ENCODE results near the gene LPCAT2.

The LPCAT2 gene

DNA sequence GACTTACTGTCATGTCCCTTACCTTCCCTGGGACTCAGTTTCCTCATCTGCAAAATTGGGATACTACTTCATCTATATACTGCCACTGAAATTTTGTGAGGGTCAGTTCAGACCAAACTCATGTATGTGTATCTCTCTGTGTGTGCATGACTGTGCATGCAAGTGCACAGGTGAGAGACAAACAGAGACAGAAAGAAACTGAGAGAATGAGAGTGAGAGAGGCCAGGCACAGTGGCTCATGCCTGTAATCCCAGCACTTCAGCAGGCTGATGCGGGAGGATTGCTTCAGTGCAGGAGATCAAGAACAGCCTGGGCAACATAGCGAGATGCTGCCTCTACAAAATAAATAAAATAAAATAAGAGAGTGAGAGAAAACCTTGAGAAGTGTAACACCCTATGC is 114.8 kb downstream of the LPCAT2 start:
- DNase-seq (ENCODE audit: extremely low read depth, low read depth), result no peak
- TF ChIP-seq, protein P1, sequence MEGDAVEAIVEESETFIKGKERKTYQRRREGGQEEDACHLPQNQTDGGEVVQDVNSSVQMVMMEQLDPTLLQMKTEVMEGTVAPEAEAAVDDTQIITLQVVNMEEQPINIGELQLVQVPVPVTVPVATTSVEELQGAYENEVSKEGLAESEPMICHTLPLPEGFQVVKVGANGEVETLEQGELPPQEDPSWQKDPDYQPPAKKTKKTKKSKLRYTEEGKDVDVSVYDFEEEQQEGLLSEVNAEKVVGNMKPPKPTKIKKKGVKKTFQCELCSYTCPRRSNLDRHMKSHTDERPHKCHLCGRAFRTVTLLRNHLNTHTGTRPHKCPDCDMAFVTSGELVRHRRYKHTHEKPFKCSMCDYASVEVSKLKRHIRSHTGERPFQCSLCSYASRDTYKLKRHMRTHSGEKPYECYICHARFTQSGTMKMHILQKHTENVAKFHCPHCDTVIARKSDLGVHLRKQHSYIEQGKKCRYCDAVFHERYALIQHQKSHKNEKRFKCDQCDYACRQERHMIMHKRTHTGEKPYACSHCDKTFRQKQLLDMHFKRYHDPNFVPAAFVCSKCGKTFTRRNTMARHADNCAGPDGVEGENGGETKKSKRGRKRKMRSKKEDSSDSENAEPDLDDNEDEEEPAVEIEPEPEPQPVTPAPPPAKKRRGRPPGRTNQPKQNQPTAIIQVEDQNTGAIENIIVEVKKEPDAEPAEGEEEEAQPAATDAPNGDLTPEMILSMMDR (IDR thresholded peaks at IDR 0.05; ENCODE audit: low read depth, low read length, missing control alignments), result no peak
- no peak overlapping the region for H3K4me3 ChIP-seq (replicated peaks; ENCODE audit: low read depth, low read length)

DNA sequence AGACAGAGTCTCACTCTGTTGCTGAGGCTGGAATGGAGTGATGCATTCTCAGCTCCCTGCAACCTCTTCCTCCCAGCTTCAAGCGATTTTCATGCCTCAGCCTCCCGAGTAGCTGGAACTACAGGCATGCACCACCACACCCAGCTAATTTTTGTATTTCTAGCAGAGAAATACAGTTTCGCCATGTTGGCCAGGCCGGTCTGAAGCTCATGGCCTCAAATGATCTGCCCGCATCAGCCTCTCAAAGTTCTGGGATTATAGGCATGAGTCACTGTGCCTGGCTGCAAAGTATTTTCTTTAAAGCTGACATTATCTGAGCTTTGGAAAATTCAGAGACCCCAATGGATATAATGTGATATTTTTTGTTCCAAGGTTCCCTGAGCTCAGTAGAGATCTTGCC is 115.8 kb downstream of the LPCAT2 start:
- TF ChIP-seq, protein P1 (IDR thresholded peaks at IDR 0.05; ENCODE audit: low read depth, low read length, missing control alignments), result no peak
- no peak for DNase-seq (ENCODE audit: extremely low read depth, low read depth)
- no peak overlapping the region for H3K4me3 ChIP-seq (replicated peaks; ENCODE audit: low read depth, low read length)

DNA sequence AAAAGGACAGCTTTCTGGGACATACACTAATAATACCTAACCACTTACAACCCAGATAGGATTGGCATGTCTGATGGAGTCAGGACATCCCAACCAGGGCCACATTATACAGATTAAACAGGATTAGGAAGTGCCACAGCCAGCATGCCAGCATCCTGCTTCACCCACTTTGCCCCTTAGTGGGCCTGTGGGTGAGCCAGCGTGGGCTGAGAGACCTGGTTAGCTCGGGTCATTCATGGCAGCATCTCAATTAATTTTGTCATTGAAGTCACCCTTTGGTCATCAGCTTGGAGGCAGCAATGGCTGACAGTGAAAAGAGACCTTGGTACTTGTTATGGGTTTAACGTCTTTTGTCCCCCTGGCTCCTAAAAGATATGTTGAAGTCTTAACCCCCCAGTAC is 117.0 kb downstream of the LPCAT2 start:
- no peak overlapping the region for H3K4me3 ChIP-seq (replicated peaks; ENCODE audit: low read depth, low read length)
- no peak for DNase-seq (ENCODE audit: extremely low read depth, low read depth)
- TF ChIP-seq, protein P1 (IDR thresholded peaks at IDR 0.05; ENCODE audit: low read depth, low read length, missing control alignments), result no peak

DNA sequence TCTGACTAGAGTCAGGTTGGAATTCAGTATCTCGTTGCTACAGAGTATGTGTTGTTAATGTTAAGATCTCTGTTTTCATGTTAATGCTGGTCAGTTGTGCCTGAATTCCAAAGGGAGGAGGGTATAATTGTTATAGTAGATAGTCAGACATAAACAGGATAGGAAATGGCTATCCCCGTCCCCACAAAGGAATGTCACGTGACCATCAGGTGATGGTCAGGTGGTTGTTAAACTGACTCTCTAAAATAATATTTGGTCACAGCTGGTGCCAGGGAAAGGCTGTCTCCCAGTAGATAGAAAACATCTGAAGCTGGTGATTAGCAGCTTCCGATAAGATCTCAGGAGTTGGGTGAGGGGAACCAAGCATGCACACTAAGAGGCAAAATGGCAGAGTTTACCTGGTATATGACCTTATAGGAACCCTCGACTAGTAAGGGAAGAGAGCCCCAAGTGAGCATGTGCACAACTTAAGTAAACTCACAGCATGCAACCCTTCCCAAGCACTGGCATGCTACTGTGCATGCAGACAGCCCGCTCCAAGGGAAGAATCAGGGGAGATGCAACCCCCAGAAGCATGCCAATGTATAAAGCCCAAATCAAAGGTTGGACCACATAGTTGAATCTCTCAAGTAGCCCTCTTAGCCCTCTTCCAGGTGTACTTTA is 119.6 kb downstream of the LPCAT2 start:
- TF ChIP-seq, protein P1 (IDR thresholded peaks at IDR 0.05; ENCODE audit: low read depth, low read length, missing control alignments), result no peak
- no peak overlapping the region for H3K4me3 ChIP-seq (replicated peaks; ENCODE audit: low read depth, low read length)
- DNase-seq (ENCODE audit: extremely low read depth, low read depth), result no peak

DNA sequence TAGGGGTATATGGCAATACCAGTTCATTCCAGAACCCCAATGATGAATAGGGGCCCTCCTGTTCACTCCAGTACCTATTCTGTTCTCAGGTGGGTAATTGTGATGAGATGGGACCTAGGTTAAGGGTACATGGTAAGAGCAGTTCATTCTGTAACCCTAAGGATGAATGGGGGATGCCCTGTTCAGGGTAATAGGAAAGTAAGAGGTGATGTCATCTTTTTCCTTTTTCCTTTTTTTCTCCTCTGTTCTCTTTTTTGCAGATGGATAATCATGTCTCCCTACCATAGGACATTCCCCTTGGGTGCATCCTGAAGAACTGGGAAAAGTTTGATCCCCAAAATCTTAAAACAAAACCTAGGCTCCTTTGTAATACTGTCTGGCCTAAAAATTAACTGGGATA is 121.9 kb downstream of the LPCAT2 start:
- no peak overlapping the region for H3K4me3 ChIP-seq (replicated peaks; ENCODE audit: low read depth, low read length)
- no peak for DNase-seq (ENCODE audit: extremely low read depth, low read depth)
- TF ChIP-seq, protein P1 (IDR thresholded peaks at IDR 0.05; ENCODE audit: low read depth, low read length, missing control alignments), result no peak

DNA sequence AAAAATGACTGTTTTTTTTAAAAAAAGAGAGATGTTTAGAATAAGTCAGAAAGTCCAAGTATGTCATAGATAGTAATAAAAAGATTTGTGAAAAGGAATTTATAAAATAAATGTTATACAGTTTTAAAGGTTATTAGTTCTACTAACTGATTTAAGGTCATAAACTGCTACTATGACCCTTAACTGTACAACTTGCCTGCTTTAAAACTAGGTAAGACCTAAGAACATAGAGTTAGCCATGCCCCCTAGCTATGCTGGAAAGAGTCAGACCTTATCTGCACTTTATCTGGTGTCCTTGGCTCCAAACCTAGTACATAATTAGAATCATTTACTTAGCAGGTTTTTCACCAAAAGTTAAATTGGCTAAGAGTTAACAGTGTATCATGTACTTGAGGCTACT is 123.4 kb downstream of the LPCAT2 start:
- no peak overlapping the region for H3K4me3 ChIP-seq (replicated peaks; ENCODE audit: low read depth, low read length)
- no peak for DNase-seq (ENCODE audit: extremely low read depth, low read depth)
- TF ChIP-seq, protein P1 (IDR thresholded peaks at IDR 0.05; ENCODE audit: low read depth, low read length, missing control alignments), result no peak

DNA sequence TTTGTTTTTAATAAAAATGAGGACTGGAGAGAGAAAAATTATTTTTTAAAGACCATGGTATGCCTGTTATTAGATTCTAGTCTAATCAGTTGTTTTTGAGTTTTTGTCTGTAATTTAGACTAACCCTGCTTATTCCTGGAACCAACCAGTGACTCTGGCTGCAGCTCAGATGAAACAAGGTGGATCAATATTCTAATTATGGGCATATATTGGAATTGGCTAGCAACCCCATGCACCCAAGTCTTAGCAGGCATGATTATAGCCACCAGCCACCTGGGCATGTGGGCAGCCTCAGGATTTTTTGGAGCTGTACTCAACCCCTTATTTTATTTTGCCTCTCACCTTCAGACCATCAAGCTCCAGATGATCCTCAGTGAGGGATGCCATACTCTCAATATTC is 125.3 kb downstream of the LPCAT2 start:
- DNase-seq (ENCODE audit: extremely low read depth, low read depth), result no peak

More for the DNA sequence above, 125.3 kb downstream of the LPCAT2 start:
- TF ChIP-seq, protein P1 (IDR thresholded peaks at IDR 0.05; ENCODE audit: low read depth, low read length, missing control alignments), result no peak
- no peak overlapping the region for H3K4me3 ChIP-seq (replicated peaks; ENCODE audit: low read depth, low read length)

Data from HFF-Myc (cell line).